ENCODE measurements around the gene SEC61A1. TPM values are rescaled to one million over a fixed set of nuclear protein-coding genes. Genes with fewer than 3 reads are reported as not detected.

The SEC61A1 gene
- total RNA-seq, 1 experiment from 2014 or later: 378 TPM

- DNase-seq (ENCODE audit: low read depth): no peak
Measured at GRCh38 chr3:128077202-128077624, 25.0 kb downstream of the SEC61A1 start.

DNA sequence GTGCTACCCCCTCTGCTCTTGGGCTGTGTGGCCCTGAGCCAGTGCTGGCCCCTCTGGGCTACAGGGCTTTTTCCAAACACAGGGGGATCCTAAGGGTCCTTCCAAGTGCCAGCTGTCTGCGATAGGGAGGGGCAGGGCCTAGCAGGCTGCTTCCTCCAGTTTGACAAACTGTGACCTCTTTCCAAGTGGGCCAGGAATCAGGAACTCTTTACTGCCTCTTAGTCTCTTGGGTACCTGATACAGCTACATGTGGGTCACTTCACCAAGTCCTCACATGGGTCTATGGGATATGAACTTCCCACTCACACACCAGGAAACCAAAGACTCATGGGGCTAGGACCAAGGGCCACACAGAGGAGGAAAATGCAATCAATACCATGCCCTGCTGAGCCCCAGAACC, 25.4 kb downstream of the SEC61A1 start:
- DNase-seq (ENCODE audit: low read depth): no peak

DNA sequence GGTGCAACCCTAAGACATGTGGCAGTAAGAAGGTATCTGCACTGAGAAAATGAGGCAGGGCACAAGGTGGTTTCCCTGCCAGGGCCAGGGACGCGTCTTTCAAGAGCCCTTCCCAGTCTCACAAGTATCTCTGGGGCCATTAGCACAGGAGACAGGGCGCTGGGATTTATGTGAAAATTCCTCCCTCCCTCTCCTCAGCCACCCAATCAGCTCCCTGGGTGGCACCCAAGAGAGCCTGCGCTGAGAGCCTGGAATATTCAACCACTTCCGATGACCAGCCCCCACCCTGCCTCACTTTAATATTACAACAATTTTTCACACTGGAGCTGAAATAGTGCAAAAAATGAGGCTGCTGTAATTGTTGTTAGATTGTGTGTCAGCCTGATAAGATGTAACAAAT, 26.1 kb downstream of the SEC61A1 start:
- DNase-seq (ENCODE audit: low read depth): no peak

DNA sequence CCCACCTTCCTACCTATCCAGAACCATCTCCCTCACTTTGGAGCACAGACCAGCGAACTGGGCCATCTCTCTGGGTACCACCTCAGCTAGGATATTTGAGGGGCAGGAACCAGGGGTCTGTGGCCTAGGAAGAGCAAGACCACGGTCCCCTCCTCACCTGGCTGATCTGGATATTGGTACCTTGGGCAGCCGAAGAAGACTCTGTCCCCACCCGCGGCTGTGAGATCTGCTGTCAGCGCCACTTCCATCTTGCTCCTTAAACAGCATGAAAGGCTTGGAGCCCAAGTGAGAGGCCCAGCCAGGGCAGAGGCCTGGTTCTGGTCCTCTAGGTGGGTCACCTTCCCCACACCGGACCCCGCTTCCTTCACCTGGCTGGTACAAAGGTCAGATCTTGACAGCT, 26.6 kb downstream of the SEC61A1 start:
- no peak for DNase-seq (ENCODE audit: low read depth)

DNA sequence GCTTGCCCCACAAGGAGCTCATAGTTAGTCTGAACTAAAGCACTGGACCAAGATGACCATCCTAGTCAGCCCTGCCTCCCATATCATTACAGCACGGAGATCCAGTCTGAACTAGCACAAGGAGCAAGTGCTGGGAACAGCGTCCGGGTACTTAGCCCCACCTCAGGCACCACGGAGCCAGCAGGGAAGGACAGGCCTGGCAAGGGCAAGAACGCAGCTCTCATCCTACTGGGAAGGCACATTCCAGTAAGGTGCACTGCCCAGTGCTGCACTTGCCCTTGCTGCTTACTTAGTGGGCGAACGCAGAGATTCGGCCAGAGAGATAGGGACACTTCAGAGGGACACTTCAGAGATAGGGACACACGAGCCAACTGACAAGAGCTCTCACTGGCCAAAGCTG, 27.6 kb downstream of the SEC61A1 start:
- no peak for DNase-seq (ENCODE audit: low read depth)

GRCh38 chr3:128080323-128081080, 28.3 kb downstream of the SEC61A1 start:
- DNase-seq (ENCODE audit: low read depth): peak; percentile 96

DNA sequence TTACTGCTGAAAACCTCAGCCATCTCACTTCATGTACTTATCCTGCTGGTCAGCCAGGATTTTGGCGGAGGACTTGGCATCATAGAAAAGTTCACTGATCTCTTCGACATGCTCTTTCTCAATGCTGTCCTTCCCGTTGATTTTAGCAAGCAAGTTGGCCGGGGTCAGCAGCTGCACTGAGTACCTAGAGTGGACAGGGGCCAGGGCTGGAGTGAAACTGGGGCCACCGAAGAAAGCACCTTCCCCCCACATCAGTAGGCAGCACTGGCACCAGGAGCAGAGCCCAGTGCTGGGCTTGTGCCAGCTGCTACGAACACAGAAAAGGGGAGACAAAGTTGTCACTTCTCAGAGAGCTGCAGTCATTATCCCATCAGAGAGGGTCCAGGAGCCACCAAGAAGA, 29.0 kb downstream of the SEC61A1 start:
- DNase-seq (ENCODE audit: low read depth): no peak

GRCh38 chr3:128081846-128082245, 29.6 kb downstream of the SEC61A1 start:
- peak; percentile 39 for DNase-seq (ENCODE audit: low read depth)

- DNase-seq (ENCODE audit: low read depth): no peak
Measured at GRCh38 chr3:128082546-128082945, 30.3 kb downstream of the SEC61A1 start.

GRCh38 chr3:128083396-128083795, 31.2 kb downstream of the SEC61A1 start:
- no peak for DNase-seq (ENCODE audit: low read depth)

GRCh38 chr3:128083980-128084674, 31.9 kb downstream of the SEC61A1 start:
- no peak for DNase-seq (ENCODE audit: low read depth)

DNA sequence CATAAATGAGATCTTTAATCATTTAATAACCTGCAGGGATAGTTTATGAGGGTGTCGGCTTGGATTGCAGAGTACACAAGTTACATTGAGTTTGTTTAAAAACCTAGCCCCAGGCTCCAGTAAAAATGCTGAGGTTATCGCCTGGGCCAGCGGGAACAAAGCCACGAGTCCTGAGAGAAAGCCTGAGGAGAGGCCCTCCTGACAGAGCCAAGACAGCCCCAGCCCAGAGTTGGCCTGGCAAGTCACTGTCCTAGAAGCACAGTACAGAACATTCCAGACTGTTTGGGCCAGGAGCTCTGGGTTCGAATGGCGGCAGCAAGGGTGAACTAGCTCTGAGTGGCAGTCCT, 32.4 kb downstream of the SEC61A1 start:
- DNase-seq (ENCODE audit: low read depth): no peak

GRCh38 chr3:128089135-128089534, 36.9 kb downstream of the SEC61A1 start:
- no peak for DNase-seq (ENCODE audit: low read depth)

GRCh38 chr3:128091586-128091985, 39.3 kb downstream of the SEC61A1 start:
- no peak for DNase-seq (ENCODE audit: low read depth)

GRCh38 chr3:128094295-128095151, 42.3 kb downstream of the SEC61A1 start:
- no peak for DNase-seq (ENCODE audit: low read depth)

GRCh38 chr3:128095222-128095703, 43.0 kb downstream of the SEC61A1 start:
- peak; percentile 82 for DNase-seq (ENCODE audit: low read depth)

DNA sequence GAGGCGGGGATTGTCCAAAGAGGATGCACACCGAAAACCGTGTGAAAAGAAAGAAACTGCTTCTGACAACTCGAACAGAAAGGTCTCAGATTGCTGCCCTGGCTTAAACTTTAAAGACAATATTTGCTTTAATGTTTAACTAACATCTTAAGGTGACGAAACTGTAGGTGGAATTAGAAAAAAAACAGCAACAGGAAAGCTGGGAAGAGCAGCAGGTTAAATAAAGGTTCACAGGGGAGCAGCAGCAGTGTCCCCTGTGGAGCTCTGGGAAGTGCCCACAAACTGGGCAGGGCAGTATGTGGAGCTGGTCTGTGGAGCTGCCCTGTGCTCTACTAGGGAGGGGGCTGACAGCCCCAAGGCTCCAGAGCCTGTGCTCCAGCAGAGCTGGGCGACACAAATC, 46.0 kb downstream of the SEC61A1 start:
- DNase-seq (ENCODE audit: low read depth): no peak

DNA sequence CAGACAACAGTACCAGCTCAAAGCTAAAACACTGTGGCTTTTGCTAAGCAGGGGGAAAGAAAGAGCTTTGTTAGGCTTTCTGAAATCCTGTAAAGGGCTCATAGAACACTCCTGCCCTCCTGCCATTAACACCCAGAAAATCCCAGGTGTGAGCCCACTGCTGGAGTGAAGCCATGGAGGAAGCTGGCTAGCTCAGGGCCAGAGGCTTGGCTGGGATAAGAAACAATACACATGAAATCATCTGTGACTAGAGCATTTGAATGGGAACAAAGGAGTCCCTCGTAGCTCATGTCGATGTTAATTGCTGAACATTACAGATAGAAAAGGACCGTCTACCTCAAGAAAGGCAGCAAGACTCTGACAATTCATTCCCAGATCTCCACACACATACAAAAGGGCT, 47.9 kb downstream of the SEC61A1 start:
- no peak for DNase-seq (ENCODE audit: low read depth)

- DNase-seq (ENCODE audit: low read depth): no peak
Measured at GRCh38 chr3:128100638-128101037, 48.4 kb downstream of the SEC61A1 start.

DNA sequence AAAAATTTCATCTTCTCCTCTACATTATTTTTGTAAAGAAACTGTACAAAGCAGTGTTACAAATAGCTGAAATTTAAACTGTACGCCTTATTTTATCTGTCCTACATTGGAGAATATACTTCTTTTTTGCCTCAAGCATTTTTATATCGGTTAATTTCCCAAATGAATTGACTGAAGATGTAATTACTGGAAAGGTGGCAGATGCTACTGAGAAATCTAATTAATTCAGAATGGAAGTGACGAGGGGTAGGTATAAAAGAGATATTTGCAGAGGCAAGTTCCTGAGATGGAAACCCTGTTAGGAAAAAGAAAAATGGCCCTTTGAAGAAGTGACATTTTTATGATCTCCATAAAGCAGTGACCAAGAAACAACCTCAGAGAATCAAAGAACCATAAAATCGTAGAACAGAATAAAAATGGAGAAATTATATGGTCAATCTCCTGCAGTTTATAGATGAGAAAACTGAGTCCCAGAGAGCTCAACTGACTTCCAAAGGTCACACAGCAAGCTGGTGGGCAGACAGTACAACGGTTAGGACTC, 51.0 kb downstream of the SEC61A1 start:
- no peak for DNase-seq (ENCODE audit: low read depth)

DNA sequence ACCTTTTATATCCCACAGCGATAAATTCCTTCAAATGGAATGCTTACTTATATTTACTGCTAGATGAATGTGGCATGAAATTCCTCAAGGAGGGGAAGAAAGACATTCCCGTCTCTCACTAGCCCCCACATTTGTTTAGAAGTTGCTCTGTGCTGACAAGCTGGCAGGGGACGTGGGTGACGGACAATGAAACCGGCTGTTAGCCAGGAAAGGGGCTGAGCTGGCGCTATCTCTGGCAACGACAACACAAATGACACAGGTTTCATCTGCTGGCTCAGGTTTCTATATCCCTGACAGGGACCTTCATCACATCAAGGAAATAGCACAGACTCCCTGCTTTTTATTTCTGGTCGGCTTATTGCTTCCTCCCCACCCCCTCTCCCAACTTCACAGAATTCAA, 55.6 kb downstream of the SEC61A1 start:
- DNase-seq (ENCODE audit: low read depth): no peak

GRCh38 chr3:128111147-128111546, 58.9 kb downstream of the SEC61A1 start:
- no peak for DNase-seq (ENCODE audit: low read depth)

Measured in LHCN-M2 (cell line).